Ovary (tissue), 9 donors: ENCODE data around the gene RAF1. TPM values are rescaled to one million over a fixed set of nuclear protein-coding genes. Genes with fewer than 3 reads are reported as not detected.

Experiments used
- DNase-seq, 5 donors: peaks; one replicate each; pipeline ENCODE4 v3.0.0-alpha.2; 2019 to 2020
- H3K27ac ChIP-seq, 2 donors: fragments of 200-600 bp; one replicate each; pipeline versions ENCODE4 v1.5.1 to v1.8.0; 2019 to 2022
- H3K27me3 ChIP-seq: fragments of 200-600 bp; one replicate; pipeline ENCODE4 v1.8.0; 2022
- H3K36me3 ChIP-seq: fragments of 200-600 bp; sonication (generic); one replicate; pipeline ENCODE4 v1.5.1; 2019
- H3K4me1 ChIP-seq: one replicate; pipeline ENCODE4 v1.8.1; 2013; ENCODE audit warnings: mild to moderate bottlenecking, moderate library complexity; ENCODE audit not compliant: insufficient read depth
- H3K4me3 ChIP-seq: fragments of 200-600 bp; sonication (generic); one replicate; pipeline ENCODE4 v1.5.1; 2017
- H3K9me3 ChIP-seq, 2 donors: fragments of 200-600 bp in 1 of 2; sonication (generic) in 1 of 2; one replicate each; pipeline versions ENCODE4 v1.5.1 to v1.8.1; 2013 to 2019; ENCODE audit warnings: mild to moderate bottlenecking in 1 of 2, moderate library complexity in 1 of 2
- EP300 ChIP-seq: sonication (generic); formaldehyde crosslinking; IDR thresholded peaks from one replicate; pipeline ENCODE4 v1.6.1; 2017; ENCODE audit warnings: antibody characterized with exemption
- POLR2A ChIP-seq: fragments of 450-650 bp; IDR thresholded peaks from one replicate; pipeline ENCODE4 v1.6.1; 2017; ENCODE audit warnings: antibody characterized with exemption, mild to moderate bottlenecking, moderate library complexity
- WGBS, 3 donors: extraction: QIAGEN DNeasy Blood & Tissue Kit in 1 of 3; methylation state at CpG; one replicate each; pipeline versions ENCODE4 v1.1.5 to v1.1.7; 2013 to 2017; 5-methylcytosine and 5-hydroxymethylcytosine counted together
- intact Hi-C, 4 donors: fragments of 100-400 bp; cut with DNase I; formaldehyde crosslinking; loops; one replicate each; pipeline versions ENCODE4 v1.11.0 to v1.15.1; 2022 to 2023
- polyA plus RNA-seq, 2 donors: library from polyadenylated mRNA; stranded (reverse); fragments of 200-250 nt in 1 of 2; fragments of 350-450 nt in 1 of 2; fragmentation: Illumina TruSeq in 1 of 2; extraction: RNeasy Lipid Tissue Mini Kit (QIAGEN cat#74804) in 1 of 2; gene quantifications; one replicate each; pipeline ENCODE4 v1.2.3, GENCODE V29; 2013 to 2014
- total RNA-seq, 7 donors: library from RNA; depleted of rRNA in 2 of 7; stranded (reverse); fragments of >200 nt in 2 of 7; fragmentation: NEBNext Ultra II Directional in 3 of 7; extraction: Animal tissue kit (Norgen Biotek cat#: 25700) in 3 of 7; gene quantifications; one replicate each; pipeline versions ENCODE4 v1.1.0 to v1.2.4, GENCODE V29; 2016 to 2023
- TF ChIP-seq, protein P1 (sequence below), 3 donors: fragments of 450-650 bp in 2 of 3; fragments of 200-600 bp in 1 of 3; IDR thresholded peaks; one replicate each; pipeline versions ENCODE4 v1.5.1 to v1.8.0; 2016 to 2022; ENCODE audit warnings: antibody characterized with exemption in 3 of 3, mild to moderate bottlenecking in 1 of 3
- donor health status: DM: no; HTN: no; CAD: no; lungs with moderate emphysema.
- donor health status: DM: no; HTN: no; CAD: no.
- donor health status: Bipolar disorder and iron deficiency.
- donor health status: DM: yes; HTN: yes; CAD: no.
- donor health status: DM: no; HTN: no; CAD: no.
- donor health status: DM: yes; HTN: yes; CAD: no.

RAF1 gene
- total and polyA plus RNA-seq, 9 donors = 62.1 to 106 (median 78.8) TPM

GRCh38 chr3:12620729-12621128, 43.2 kb downstream of the RAF1 start:
- Histone ChIP-seq H3K4me1 (peaks cover 1% of the 10 kb centered on the region), H3K4me3 (no peak overlapping the region)

DNA sequence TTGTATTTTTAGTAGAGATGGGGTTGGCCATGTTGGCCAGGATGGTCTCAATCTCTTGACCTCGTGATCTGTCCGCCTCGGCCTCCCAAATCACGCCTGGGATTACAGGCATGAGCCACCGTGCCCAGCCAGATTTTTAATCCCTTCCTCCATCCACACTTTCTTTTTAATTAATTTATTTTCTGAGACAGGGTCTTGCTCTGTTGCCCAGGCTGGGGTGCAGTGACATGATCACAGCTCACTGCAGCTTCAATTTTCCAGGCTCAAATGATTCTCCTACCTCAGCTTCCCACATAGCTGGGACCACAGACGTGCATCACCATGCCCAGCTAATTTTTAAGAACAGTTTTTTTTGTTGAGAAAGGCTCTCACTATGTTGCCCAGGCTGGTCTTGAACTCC, 43.6 kb downstream of the RAF1 start:
- intact Hi-C loops = no loop called here
- WGBS, 3 donors = 92 to 96% (median 95%) methylated on average over 6 of the region's 6 CpGs
- TF ChIP-seq POLR2A = no peak
- TF ChIP-seq, protein P1, sequence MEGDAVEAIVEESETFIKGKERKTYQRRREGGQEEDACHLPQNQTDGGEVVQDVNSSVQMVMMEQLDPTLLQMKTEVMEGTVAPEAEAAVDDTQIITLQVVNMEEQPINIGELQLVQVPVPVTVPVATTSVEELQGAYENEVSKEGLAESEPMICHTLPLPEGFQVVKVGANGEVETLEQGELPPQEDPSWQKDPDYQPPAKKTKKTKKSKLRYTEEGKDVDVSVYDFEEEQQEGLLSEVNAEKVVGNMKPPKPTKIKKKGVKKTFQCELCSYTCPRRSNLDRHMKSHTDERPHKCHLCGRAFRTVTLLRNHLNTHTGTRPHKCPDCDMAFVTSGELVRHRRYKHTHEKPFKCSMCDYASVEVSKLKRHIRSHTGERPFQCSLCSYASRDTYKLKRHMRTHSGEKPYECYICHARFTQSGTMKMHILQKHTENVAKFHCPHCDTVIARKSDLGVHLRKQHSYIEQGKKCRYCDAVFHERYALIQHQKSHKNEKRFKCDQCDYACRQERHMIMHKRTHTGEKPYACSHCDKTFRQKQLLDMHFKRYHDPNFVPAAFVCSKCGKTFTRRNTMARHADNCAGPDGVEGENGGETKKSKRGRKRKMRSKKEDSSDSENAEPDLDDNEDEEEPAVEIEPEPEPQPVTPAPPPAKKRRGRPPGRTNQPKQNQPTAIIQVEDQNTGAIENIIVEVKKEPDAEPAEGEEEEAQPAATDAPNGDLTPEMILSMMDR (IDR thresholded peaks at IDR 0.05) = no peak
- TF ChIP-seq EP300 = no peak
- Histone ChIP-seq H3K4me1 (peaks cover 1% of the 10 kb centered on the region), H3K9me3 (no peaks in the 10 kb centered on the region), H3K4me3 (no peak overlapping the region), H3K27ac (no peak overlapping the region), H3K36me3 (no peaks in the 10 kb centered on the region), H3K27me3 (no peaks in the 10 kb centered on the region)
- no peak for DNase-seq

More at GRCh38 chr3:12620729-12621128, 43.2 kb downstream of the RAF1 start:
- no peaks in the 10 kb centered on the region for H3K9me3 ChIP-seq
- H3K36me3 ChIP-seq = no peaks in the 10 kb centered on the region
- H3K27me3 ChIP-seq = no peaks in the 10 kb centered on the region
- H3K27ac ChIP-seq = no peak overlapping the region
- TF ChIP-seq, protein P1 (IDR thresholded peaks at IDR 0.05) = no peak
- no peak for TF ChIP-seq EP300
- TF ChIP-seq POLR2A = no peak
- DNase-seq = no peak
- intact Hi-C loops = no loop called here

- Histone ChIP-seq H3K27ac (no peak overlapping the region), H3K4me1 (no peaks in the 10 kb centered on the region), H3K4me3 (no peak overlapping the region), H3K36me3 (no peaks in the 10 kb centered on the region), H3K27me3 (no peaks in the 10 kb centered on the region), H3K9me3 (no peaks in the 10 kb centered on the region)
- DNase-seq = no peak
- intact Hi-C loops = no loop called here
- TF ChIP-seq POLR2A (no peak), EP300 (no peak)
- TF ChIP-seq, protein P1 (IDR thresholded peaks at IDR 0.05) = no peak
- 89 to 92% (median 92%) methylated on average over 6 of the region's 6 CpGs for WGBS, 3 donors
Measured at GRCh38 chr3:12618426-12618825, 45.5 kb downstream of the RAF1 start.

DNA sequence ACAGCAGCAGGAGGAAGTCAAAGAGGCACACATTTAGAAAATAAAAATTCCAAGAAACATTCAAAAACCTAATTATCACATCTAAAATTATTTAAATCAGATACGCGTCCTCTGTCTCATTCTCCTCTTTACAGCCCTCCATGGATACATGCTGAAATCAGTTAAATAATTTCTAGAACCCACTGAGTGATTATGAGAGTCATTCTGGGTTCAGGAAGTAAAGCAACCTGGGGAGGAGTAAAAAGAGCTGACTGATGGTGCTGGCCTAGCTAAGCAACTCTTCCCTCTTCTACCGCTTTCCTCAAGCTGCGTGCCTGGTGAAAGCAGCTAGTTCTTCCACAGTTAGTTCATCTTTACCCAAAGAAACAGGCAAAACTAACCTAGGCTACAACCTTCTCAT, 48.7 kb downstream of the RAF1 start:
- WGBS, 3 donors = 96 to 98% (median 97%) methylated on average over 4 of the region's 4 CpGs
- no peaks in the 10 kb centered on the region for H3K36me3 ChIP-seq

More for the DNA sequence above, 48.7 kb downstream of the RAF1 start:
- intact Hi-C loops = no loop called here
- H3K27me3 ChIP-seq = no peaks in the 10 kb centered on the region
- H3K4me3 ChIP-seq = no peak overlapping the region
- H3K4me1 ChIP-seq = no peaks in the 10 kb centered on the region
- H3K27ac ChIP-seq = no peak overlapping the region
- TF ChIP-seq POLR2A (no peak), EP300 (no peak)
- TF ChIP-seq, protein P1 (IDR thresholded peaks at IDR 0.05) = no peak
- no peaks in the 10 kb centered on the region for H3K9me3 ChIP-seq
- no peak for DNase-seq
